GM12878 (cell line): Measurements from ENCODE around the gene ABHD6. TPM values are rescaled to one million over a fixed set of nuclear protein-coding genes. Genes with fewer than 3 reads are reported as not detected.

Experiments
- ATF2 ChIP-seq: IDR thresholded peaks from 2 replicates; pipeline ENCODE4 v1.6.1; 2012; ENCODE audit warnings: low read length, inconsistent platforms
- ATF3 ChIP-seq: IDR thresholded peaks from 2 replicates; pipeline ENCODE4 v1.6.1; 2011; ENCODE audit warnings: low read depth, mild to moderate bottlenecking, low read length, moderate library complexity, borderline replicate concordance; ENCODE audit errors: extremely low read depth
- ATF7 ChIP-seq: fragments of 450-650 bp; IDR thresholded peaks from 2 replicates; pipeline ENCODE4 v1.6.1; 2016; ENCODE audit warnings: low read depth, mild to moderate bottlenecking
- BCL11A ChIP-seq: IDR thresholded peaks from 2 replicates; pipeline ENCODE4 v1.6.1; 2011; ENCODE audit warnings: low read depth, low read length
- CREM ChIP-seq: IDR thresholded peaks from 2 replicates; pipeline ENCODE4 v1.6.1; 2014; ENCODE audit warnings: antibody characterized with exemption, low read depth
- IKZF2 ChIP-seq, 2 experiments: fragments of 450-650 bp; IDR thresholded peaks; 2 replicates each; pipeline ENCODE4 v1.6.1; 2017; ENCODE audit warnings: mild to moderate bottlenecking in 2 of 2, moderate library complexity in 2 of 2
- MTA3 ChIP-seq: IDR thresholded peaks from 2 replicates; pipeline ENCODE4 v1.6.1; 2012; ENCODE audit warnings: low read length, inconsistent platforms, borderline replicate concordance
- SREBF1 ChIP-seq: IDR thresholded peaks from 2 replicates; pipeline ENCODE4 v1.6.1; 2012; ENCODE audit warnings: mild to moderate bottlenecking, low read length
- SREBF2 ChIP-seq: IDR thresholded peaks from 2 replicates; pipeline ENCODE4 v1.6.1; 2012; ENCODE audit warnings: mild to moderate bottlenecking, low read length
- TCF7 ChIP-seq: IDR thresholded peaks from 2 replicates; pipeline ENCODE4 v1.6.1; 2014; ENCODE audit warnings: antibody characterized with exemption, borderline replicate concordance
- ZBTB4 ChIP-seq: fragments of 450-650 bp; formaldehyde crosslinking; IDR thresholded peaks from 2 replicates; pipeline ENCODE4 v1.4.0; 2022; ENCODE audit warnings: mild to moderate bottlenecking, moderate library complexity
- ZNF24 ChIP-seq: fragments of 450-650 bp; IDR thresholded peaks from 2 replicates; pipeline ENCODE4 v1.6.1; 2017; ENCODE audit warnings: antibody characterized with exemption, mild to moderate bottlenecking
- ZNF384 ChIP-seq: IDR thresholded peaks from 2 replicates; pipeline ENCODE4 v1.6.1; 2012; ENCODE audit warnings: low read depth, mild to moderate bottlenecking, low read length, improper control_type of control experiment, borderline replicate concordance
- ZZZ3 ChIP-seq: IDR thresholded peaks from 2 replicates; pipeline ENCODE4 v1.6.1; 2011; ENCODE audit warnings: low read depth; ENCODE audit not compliant: control insufficient read depth, insufficient read length
- polyA plus RNA-seq, 11 experiments: library from polyadenylated mRNA; depleted of rRNA in 4 of 11; unstranded in 6 of 11; stranded (reverse) in 5 of 11; fragments of >200 nt; fragmentation: Nextera tagmentation in 4 of 11; fragmentation: Illumina TruSeq in 1 of 11; extraction: Ambion mirVana in 4 of 11; extraction: Trizol in 1 of 11; gene quantifications; 1 replicate in 1 of 11; 2 replicates in 10 of 11; pipeline versions ENCODE4 v1.2.1 to v1.2.3, GENCODE V29; 2011 to 2016; ENCODE audit warnings: inconsistent platforms in 2 of 11, missing spikeins in 2 of 11, low read depth in 1 of 11
- total RNA-seq, 4 experiments: library from RNA; depleted of rRNA in 3 of 4; stranded (reverse); fragments of >200 nt in 3 of 4; fragmentation: Illumina TruSeq in 1 of 4; extraction: Trizol in 1 of 4; gene quantifications; 2 replicates each; pipeline versions ENCODE4 v1.2.1 to v1.2.3, GENCODE V29; 2013 to 2021
- TF ChIP-seq, protein P1 (sequence below): IDR thresholded peaks from 2 replicates; pipeline ENCODE4 v1.6.1; 2012; ENCODE audit warnings: mild to moderate bottlenecking, low read depth, low read length
- TF ChIP-seq, protein P2 (sequence below): fragments of 450-650 bp; IDR thresholded peaks from 2 replicates; pipeline ENCODE4 v1.6.1; 2017; ENCODE audit warnings: mild to moderate bottlenecking, moderate library complexity

Gene ABHD6
- total and polyA plus RNA-seq, 10 of the 15 experiments (the other 5 are each of a cell fraction or from before 2014, with no cell fraction given): 1.4 to 33.2 (median 3.2) TPM

DNA sequence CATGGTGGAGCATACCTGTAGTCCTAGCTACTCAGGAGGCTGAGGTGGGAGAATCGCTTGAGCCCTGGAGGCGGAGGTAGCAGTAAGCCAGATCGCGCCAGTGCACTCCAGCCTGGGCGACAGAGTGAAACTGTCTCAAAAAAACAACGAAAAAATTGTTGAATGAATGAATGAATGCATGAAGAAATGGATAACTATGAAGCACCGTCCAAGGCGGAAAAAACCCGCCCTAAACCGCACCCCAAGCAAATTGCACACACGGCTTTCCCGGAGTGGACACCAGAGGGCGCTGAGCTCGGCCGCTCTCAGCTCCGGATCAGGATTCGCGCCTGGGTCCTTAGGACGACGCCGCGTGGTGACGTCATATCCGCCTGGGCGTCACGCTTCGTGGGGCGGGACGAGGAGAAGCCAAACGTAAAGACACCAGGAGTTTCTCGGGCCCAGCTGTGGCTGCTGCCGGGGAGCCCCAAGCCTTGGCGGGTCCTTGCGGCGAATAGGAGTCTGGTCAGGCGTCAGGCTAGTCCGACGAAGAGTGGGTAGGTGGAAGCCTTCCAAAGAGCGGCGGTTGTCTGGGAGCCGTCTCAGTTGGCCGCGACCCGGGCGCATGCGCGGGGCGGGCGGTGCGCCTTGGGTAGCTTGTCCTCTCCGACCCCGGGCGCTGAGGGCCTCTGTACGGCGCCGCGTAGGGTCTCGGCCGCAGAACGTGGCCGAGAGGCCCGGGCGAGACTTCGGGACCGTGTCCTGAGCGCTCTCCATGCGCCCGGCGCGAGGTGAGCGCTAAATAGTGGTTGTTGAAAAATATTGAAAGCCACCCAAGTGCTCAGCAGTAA, 68.5 kb downstream of the ABHD6 start, which contains the start of the genes HTD2 and RPP14 (continued):
- TF ChIP-seq, protein P1, sequence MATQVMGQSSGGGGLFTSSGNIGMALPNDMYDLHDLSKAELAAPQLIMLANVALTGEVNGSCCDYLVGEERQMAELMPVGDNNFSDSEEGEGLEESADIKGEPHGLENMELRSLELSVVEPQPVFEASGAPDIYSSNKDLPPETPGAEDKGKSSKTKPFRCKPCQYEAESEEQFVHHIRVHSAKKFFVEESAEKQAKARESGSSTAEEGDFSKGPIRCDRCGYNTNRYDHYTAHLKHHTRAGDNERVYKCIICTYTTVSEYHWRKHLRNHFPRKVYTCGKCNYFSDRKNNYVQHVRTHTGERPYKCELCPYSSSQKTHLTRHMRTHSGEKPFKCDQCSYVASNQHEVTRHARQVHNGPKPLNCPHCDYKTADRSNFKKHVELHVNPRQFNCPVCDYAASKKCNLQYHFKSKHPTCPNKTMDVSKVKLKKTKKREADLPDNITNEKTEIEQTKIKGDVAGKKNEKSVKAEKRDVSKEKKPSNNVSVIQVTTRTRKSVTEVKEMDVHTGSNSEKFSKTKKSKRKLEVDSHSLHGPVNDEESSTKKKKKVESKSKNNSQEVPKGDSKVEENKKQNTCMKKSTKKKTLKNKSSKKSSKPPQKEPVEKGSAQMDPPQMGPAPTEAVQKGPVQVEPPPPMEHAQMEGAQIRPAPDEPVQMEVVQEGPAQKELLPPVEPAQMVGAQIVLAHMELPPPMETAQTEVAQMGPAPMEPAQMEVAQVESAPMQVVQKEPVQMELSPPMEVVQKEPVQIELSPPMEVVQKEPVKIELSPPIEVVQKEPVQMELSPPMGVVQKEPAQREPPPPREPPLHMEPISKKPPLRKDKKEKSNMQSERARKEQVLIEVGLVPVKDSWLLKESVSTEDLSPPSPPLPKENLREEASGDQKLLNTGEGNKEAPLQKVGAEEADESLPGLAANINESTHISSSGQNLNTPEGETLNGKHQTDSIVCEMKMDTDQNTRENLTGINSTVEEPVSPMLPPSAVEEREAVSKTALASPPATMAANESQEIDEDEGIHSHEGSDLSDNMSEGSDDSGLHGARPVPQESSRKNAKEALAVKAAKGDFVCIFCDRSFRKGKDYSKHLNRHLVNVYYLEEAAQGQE: no peak
- TF ChIP-seq SREBF1: 0 out of 2 replicates have a peak, but pooled peaks have one; percentile 34
- peak; percentile 98 for TF ChIP-seq ZNF24
- TF ChIP-seq ATF2: peak; percentile 82
- TF ChIP-seq BCL11A: no peak
- peak; percentile 84 for TF ChIP-seq ZBTB4
- peak; percentile 37; the same call in 1 of the 2 replicates for TF ChIP-seq SREBF2
- TF ChIP-seq CREM: peak; percentile 98
- no peak for TF ChIP-seq TCF7
- no peak for TF ChIP-seq ZZZ3
- no peak for TF ChIP-seq MTA3
- no peak for TF ChIP-seq ATF3
- TF ChIP-seq ZNF384: no peak
- peak; percentile 100 for TF ChIP-seq ATF7
- TF ChIP-seq, protein P2, sequence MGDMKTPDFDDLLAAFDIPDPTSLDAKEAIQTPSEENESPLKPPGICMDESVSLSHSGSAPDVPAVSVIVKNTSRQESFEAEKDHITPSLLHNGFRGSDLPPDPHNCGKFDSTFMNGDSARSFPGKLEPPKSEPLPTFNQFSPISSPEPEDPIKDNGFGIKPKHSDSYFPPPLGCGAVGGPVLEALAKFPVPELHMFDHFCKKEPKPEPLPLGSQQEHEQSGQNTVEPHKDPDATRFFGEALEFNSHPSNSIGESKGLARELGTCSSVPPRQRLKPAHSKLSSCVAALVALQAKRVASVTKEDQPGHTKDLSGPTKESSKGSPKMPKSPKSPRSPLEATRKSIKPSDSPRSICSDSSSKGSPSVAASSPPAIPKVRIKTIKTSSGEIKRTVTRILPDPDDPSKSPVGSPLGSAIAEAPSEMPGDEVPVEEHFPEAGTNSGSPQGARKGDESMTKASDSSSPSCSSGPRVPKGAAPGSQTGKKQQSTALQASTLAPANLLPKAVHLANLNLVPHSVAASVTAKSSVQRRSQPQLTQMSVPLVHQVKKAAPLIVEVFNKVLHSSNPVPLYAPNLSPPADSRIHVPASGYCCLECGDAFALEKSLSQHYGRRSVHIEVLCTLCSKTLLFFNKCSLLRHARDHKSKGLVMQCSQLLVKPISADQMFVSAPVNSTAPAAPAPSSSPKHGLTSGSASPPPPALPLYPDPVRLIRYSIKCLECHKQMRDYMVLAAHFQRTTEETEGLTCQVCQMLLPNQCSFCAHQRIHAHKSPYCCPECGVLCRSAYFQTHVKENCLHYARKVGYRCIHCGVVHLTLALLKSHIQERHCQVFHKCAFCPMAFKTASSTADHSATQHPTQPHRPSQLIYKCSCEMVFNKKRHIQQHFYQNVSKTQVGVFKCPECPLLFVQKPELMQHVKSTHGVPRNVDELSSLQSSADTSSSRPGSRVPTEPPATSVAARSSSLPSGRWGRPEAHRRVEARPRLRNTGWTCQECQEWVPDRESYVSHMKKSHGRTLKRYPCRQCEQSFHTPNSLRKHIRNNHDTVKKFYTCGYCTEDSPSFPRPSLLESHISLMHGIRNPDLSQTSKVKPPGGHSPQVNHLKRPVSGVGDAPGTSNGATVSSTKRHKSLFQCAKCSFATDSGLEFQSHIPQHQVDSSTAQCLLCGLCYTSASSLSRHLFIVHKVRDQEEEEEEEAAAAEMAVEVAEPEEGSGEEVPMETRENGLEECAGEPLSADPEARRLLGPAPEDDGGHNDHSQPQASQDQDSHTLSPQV: peak; percentile 81
- TF ChIP-seq IKZF2 (IDR thresholded peaks at IDR 0.05): peak in 1 of 2 experiments; percentile 63; a peak in 2 of 4 replicates
